HL-60 (cell line): Measurements from ENCODE around the gene FLOT1.

Experiments
- GABPA ChIP-seq: IDR thresholded peaks from 2 replicates; pipeline ENCODE4 v1.6.1; 2012; ENCODE audit warnings: low read depth
- POLR2AphosphoS5 ChIP-seq: IDR thresholded peaks from 2 replicates; pipeline ENCODE4 v1.6.1; 2012; ENCODE audit warnings: low read depth
- TF ChIP-seq, protein P1 (sequence below): IDR thresholded peaks from one replicate; pipeline ENCODE4 v1.5.1; 2011; ENCODE audit warnings: low read length, control low read depth, inconsistent platforms; ENCODE audit not compliant: insufficient read depth
- TF ChIP-seq, protein P2 (sequence below): IDR thresholded peaks from 2 replicates; pipeline ENCODE4 v1.6.1; 2012; ENCODE audit warnings: low read depth; ENCODE audit not compliant: insufficient replicate concordance

DNA sequence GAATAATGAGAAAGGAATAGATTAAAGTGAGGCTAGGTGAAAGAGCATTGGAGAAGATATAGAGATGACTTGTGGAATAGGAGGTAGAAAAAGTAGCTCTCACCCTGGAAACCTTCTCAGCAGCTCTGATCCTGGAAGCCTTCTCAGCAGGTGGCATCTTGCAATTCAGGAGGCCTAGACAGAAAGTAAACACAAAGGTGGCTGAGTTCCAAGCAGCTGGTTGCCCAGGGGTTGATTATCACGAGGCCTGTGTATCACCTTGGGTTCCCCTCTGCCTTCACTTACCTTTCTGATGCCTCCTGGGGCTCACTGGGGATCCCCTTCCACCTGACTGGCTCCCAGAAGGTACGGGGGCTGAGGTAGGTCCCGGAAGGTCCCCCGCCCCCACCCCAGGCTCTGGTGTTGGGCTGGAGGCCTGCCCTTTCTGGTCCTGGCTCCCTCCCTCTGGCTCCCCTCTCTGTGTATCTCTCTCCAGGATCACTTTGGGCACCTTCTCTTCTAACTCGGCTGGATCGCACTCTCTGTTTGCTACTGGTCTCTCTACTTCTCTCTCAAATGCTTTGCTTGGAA, 35.1 kb downstream of the FLOT1 start:
- TF ChIP-seq, protein P1, sequence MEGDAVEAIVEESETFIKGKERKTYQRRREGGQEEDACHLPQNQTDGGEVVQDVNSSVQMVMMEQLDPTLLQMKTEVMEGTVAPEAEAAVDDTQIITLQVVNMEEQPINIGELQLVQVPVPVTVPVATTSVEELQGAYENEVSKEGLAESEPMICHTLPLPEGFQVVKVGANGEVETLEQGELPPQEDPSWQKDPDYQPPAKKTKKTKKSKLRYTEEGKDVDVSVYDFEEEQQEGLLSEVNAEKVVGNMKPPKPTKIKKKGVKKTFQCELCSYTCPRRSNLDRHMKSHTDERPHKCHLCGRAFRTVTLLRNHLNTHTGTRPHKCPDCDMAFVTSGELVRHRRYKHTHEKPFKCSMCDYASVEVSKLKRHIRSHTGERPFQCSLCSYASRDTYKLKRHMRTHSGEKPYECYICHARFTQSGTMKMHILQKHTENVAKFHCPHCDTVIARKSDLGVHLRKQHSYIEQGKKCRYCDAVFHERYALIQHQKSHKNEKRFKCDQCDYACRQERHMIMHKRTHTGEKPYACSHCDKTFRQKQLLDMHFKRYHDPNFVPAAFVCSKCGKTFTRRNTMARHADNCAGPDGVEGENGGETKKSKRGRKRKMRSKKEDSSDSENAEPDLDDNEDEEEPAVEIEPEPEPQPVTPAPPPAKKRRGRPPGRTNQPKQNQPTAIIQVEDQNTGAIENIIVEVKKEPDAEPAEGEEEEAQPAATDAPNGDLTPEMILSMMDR: no peak
- TF ChIP-seq POLR2AphosphoS5: no peak
- TF ChIP-seq, protein P2, sequence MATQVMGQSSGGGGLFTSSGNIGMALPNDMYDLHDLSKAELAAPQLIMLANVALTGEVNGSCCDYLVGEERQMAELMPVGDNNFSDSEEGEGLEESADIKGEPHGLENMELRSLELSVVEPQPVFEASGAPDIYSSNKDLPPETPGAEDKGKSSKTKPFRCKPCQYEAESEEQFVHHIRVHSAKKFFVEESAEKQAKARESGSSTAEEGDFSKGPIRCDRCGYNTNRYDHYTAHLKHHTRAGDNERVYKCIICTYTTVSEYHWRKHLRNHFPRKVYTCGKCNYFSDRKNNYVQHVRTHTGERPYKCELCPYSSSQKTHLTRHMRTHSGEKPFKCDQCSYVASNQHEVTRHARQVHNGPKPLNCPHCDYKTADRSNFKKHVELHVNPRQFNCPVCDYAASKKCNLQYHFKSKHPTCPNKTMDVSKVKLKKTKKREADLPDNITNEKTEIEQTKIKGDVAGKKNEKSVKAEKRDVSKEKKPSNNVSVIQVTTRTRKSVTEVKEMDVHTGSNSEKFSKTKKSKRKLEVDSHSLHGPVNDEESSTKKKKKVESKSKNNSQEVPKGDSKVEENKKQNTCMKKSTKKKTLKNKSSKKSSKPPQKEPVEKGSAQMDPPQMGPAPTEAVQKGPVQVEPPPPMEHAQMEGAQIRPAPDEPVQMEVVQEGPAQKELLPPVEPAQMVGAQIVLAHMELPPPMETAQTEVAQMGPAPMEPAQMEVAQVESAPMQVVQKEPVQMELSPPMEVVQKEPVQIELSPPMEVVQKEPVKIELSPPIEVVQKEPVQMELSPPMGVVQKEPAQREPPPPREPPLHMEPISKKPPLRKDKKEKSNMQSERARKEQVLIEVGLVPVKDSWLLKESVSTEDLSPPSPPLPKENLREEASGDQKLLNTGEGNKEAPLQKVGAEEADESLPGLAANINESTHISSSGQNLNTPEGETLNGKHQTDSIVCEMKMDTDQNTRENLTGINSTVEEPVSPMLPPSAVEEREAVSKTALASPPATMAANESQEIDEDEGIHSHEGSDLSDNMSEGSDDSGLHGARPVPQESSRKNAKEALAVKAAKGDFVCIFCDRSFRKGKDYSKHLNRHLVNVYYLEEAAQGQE: no peak
- no peak for TF ChIP-seq GABPA
